ENCODE measurements around the gene RPL22. TPM values are rescaled to one million over a fixed set of nuclear protein-coding genes. Genes with fewer than 3 reads are reported as not detected.

Gene RPL22
- total and polyA plus RNA-seq, 8 donors = 186 to 378 (median 234) TPM

GRCh38 chr1:6225651-6226050 is 26.3 kb upstream of the RPL22 start:
- Histone ChIP-seq H3K4me1 (no peaks in the 10 kb centered on the region), H3K4me3 (no peak overlapping the region), H3K9me3 (no peaks in the 10 kb centered on the region), H3K36me3 (peaks cover 0 to 34% (median 7%) of the 10 kb centered on the region in 3 donors), H3K27me3 (no peaks in the 10 kb centered on the region), H3K27ac (no peak overlapping the region)
- intact Hi-C loops (cut with DNase I) = no loop called here
- FAIRE-seq = no peak
- no peak for DNase-seq
- no peak for ATAC-seq
- TF ChIP-seq CTCF (IDR thresholded peaks at IDR 0.05) = no peak
- WGBS, 2 donors = 94 to 95% methylated on average over 8 of the region's 8 CpGs

- Histone ChIP-seq H3K9me3 (no peaks in the 10 kb centered on the region), H3K36me3 (peaks cover 0 to 26% (median 7%) of the 10 kb centered on the region in 3 donors), H3K27ac (no peak overlapping the region), H3K27me3 (no peaks in the 10 kb centered on the region), H3K4me1 (no peaks in the 10 kb centered on the region), H3K4me3 (no peak overlapping the region)
- no peak for TF ChIP-seq CTCF (IDR thresholded peaks at IDR 0.05)
- intact Hi-C loops (cut with DNase I) = no loop called here
- no peak for ATAC-seq
- no peak for FAIRE-seq
- 77 to 82% methylated on average over 15 of the region's 15 CpGs for WGBS, 2 donors
- DNase-seq = no peak
Observed at GRCh38 chr1:6224718-6225117, 25.3 kb upstream of the RPL22 start.

GRCh38 chr1:6223617-6224016 is 24.2 kb upstream of the RPL22 start:
- 95 to 99% methylated on average over 13 of the region's 13 CpGs for WGBS, 2 donors
- TF ChIP-seq CTCF (IDR thresholded peaks at IDR 0.05) = no peak

GRCh38 chr1:6222636-6223035 is 23.2 kb upstream of the RPL22 start:
- Histone ChIP-seq H3K4me3 (no peak overlapping the region), H3K4me1 (no peaks in the 10 kb centered on the region), H3K36me3 (peaks cover 0 to 22% (median 7%) of the 10 kb centered on the region in 3 donors), H3K27me3 (no peaks in the 10 kb centered on the region), H3K27ac (no peak overlapping the region), H3K9me3 (no peaks in the 10 kb centered on the region)
- DNase-seq = peak in 1 of 6 donors; percentile 28
- no peak for TF ChIP-seq CTCF (IDR thresholded peaks at IDR 0.05)
- 84 to 87% methylated on average over 6 of the region's 6 CpGs for WGBS, 2 donors
- intact Hi-C loops (cut with DNase I) = no loop called here
- peak in 1 of 4 donors; percentile 38 for ATAC-seq
- no peak for FAIRE-seq

More at GRCh38 chr1:6223617-6224016, 24.2 kb upstream of the RPL22 start:
- Histone ChIP-seq H3K36me3 (peaks cover 0 to 22% (median 7%) of the 10 kb centered on the region in 3 donors), H3K9me3 (no peaks in the 10 kb centered on the region), H3K4me1 (no peaks in the 10 kb centered on the region), H3K27ac (no peak overlapping the region), H3K4me3 (no peak overlapping the region), H3K27me3 (no peaks in the 10 kb centered on the region)
- no peak for FAIRE-seq
- intact Hi-C loops (cut with DNase I) = no loop called here
- DNase-seq = no peak
- ATAC-seq = no peak

GRCh38 chr1:6221210-6221784 is 21.9 kb upstream of the RPL22 start:
- H3K9me3 ChIP-seq = no peaks in the 10 kb centered on the region
- no peak overlapping the region for H3K27ac ChIP-seq
- no peak overlapping the region for H3K4me3 ChIP-seq
- WGBS, 2 donors = 94 to 96% methylated on average over 12 of the region's 12 CpGs
- H3K36me3 ChIP-seq = peaks cover 0 to 22% (median 7%) of the 10 kb centered on the region in 3 donors
- TF ChIP-seq CTCF (IDR thresholded peaks at IDR 0.05) = no peak
- DNase-seq (peak in 1 of 6 donors; percentile 15), FAIRE-seq (no peak), ATAC-seq (no peak)
- no peaks in the 10 kb centered on the region for H3K27me3 ChIP-seq
- intact Hi-C loops (cut with DNase I) = no loop called here
- no peaks in the 10 kb centered on the region for H3K4me1 ChIP-seq

Measured in pancreas (tissue), 10 donors.